GM18858 (cell line): ENCODE results near the gene GPR101.
A peak's percentile ranks its signal among the peaks of the same experiment; 100 is the strongest.

Experiments
- ATAC-seq: cut with Tn5 transposase; IDR thresholded peaks from one replicate; pipeline ENCODE4 v1.9.1; 2021; ENCODE audit not compliant: unreplicated experiment

The GPR101 gene

GRCh38 chrX:137033774-137034507, at the start of gene GPR101:
TSS of gene GPR101 (minus strand) at chrX:137033995. CDS start at chrX:137031674, 2,321 bp downstream.
- no peak for ATAC-seq

GRCh38 chrX:137081239-137081638, 47.4 kb upstream of the GPR101 start:
- ATAC-seq, result no peak

GRCh38 chrX:137072396-137072795, 38.6 kb upstream of the GPR101 start:
- ATAC-seq, result no peak

GRCh38 chrX:137071596-137071995, 37.8 kb upstream of the GPR101 start:
- no peak for ATAC-seq

- no peak for ATAC-seq
Measured at GRCh38 chrX:137067147-137067546, 33.4 kb upstream of the GPR101 start.

- ATAC-seq, result no peak
Measured at GRCh38 chrX:137062915-137063617, 29.3 kb upstream of the GPR101 start.

- no peak for ATAC-seq
Measured at GRCh38 chrX:137058339-137059127, 24.7 kb upstream of the GPR101 start.

- peak; percentile 7 for ATAC-seq
Measured at GRCh38 chrX:137052643-137053235, 18.9 kb upstream of the GPR101 start.

GRCh38 chrX:137051978-137052642, 18.3 kb upstream of the GPR101 start:
- ATAC-seq, result peak; percentile 77

- no peak for ATAC-seq
Measured at GRCh38 chrX:137044893-137045292, 11.1 kb upstream of the GPR101 start.

- ATAC-seq, result no peak
Measured at GRCh38 chrX:137043736-137044135, 9.9 kb upstream of the GPR101 start.

- ATAC-seq, result no peak
Measured at GRCh38 chrX:137041329-137041728, 7.5 kb upstream of the GPR101 start.

- no peak for ATAC-seq
Measured at GRCh38 chrX:137040113-137040794, 6.5 kb upstream of the GPR101 start.

GRCh38 chrX:137034508-137034872, 695 bp upstream of the GPR101 start:
- no peak for ATAC-seq

GRCh38 chrX:137032841-137033773, 688 bp downstream of the GPR101 start:
- ATAC-seq, result no peak

GRCh38 chrX:137032341-137032694, 1.5 kb downstream of the GPR101 start:
- no peak for ATAC-seq

GRCh38 chrX:137031517-137032340, 2.1 kb downstream of the GPR101 start:
- ATAC-seq, result peak; percentile 88

- ATAC-seq, result no peak
Measured at GRCh38 chrX:137031039-137031438, 2.8 kb downstream of the GPR101 start.
